ENCODE measurements around the gene MYL11.

DNA sequence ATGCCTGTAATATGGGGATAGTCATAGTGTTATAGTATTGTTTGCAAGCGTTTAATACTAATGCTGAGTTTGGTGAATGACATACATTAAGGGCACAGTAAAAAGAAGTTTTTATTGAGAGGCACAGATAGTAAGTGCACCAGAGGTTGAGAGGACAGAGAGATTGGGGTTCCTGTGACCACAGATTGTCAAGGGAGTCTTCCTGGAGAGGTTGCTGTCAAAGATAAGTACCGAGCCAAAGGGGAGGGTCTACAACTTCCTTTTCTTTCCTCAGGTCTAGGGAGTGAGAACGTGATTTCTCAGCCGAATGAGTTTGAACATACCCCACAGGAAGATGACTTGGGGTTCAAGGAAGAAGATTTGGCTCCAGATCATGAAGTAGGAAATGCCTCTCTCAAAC is 22.5 kb downstream of the MYL11 start:
- TF ChIP-seq EZH2 (IDR thresholded peaks at IDR 0.05; ENCODE audit: borderline replicate concordance, low read length), result no peak
- TF ChIP-seq, protein P1, sequence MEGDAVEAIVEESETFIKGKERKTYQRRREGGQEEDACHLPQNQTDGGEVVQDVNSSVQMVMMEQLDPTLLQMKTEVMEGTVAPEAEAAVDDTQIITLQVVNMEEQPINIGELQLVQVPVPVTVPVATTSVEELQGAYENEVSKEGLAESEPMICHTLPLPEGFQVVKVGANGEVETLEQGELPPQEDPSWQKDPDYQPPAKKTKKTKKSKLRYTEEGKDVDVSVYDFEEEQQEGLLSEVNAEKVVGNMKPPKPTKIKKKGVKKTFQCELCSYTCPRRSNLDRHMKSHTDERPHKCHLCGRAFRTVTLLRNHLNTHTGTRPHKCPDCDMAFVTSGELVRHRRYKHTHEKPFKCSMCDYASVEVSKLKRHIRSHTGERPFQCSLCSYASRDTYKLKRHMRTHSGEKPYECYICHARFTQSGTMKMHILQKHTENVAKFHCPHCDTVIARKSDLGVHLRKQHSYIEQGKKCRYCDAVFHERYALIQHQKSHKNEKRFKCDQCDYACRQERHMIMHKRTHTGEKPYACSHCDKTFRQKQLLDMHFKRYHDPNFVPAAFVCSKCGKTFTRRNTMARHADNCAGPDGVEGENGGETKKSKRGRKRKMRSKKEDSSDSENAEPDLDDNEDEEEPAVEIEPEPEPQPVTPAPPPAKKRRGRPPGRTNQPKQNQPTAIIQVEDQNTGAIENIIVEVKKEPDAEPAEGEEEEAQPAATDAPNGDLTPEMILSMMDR (IDR thresholded peaks at IDR 0.05; ENCODE audit: low read length), result no peak
